Cardiac muscle cell (in vitro differentiated cells and primary cell): ENCODE data around the gene MAPKAPK2. TPM values are rescaled to one million over a fixed set of nuclear protein-coding genes. Genes with fewer than 3 reads are reported as not detected.

Experiments used
- DNase-seq, 2 donors: peaks; one replicate each; pipeline versions ENCODE4 v3.0.0 to v3.0.0-alpha.2; 2010 to 2017; ENCODE audit warnings: low read depth in 1 of 2, low spot score in 1 of 2
- H3K27ac ChIP-seq: fragments of 200-600 bp; sonication (generic); 2 replicates; pipeline ENCODE4 v1.5.1; 2016
- H3K27me3 ChIP-seq: fragments of 200-600 bp; sonication (generic); 2 replicates; pipeline ENCODE4 v1.6.0; 2016; ENCODE audit warnings: control low read depth
- H3K36me3 ChIP-seq: fragments of 200-600 bp; sonication (generic); 2 replicates; pipeline ENCODE4 v1.5.1; 2016; ENCODE audit warnings: control low read depth
- H3K4me1 ChIP-seq: fragments of 200-600 bp; sonication (generic); 2 replicates; pipeline ENCODE4 v1.8.1; 2017; ENCODE audit warnings: low read depth, mild to moderate bottlenecking, mixed run types
- H3K4me3 ChIP-seq: fragments of 200-600 bp; sonication (generic); 2 replicates; pipeline ENCODE4 v1.5.1; 2016; ENCODE audit warnings: mild to moderate bottlenecking
- H3K9me3 ChIP-seq: fragments of 200-600 bp; sonication (generic); 2 replicates; pipeline ENCODE4 v1.5.1; 2017; ENCODE audit warnings: low read depth, mild to moderate bottlenecking, control low read depth
- polyA plus RNA-seq: library from polyadenylated mRNA; unstranded; fragments of >200 nt; fragmentation: Nextera tagmentation; extraction: Ambion mirVana; gene quantifications from 2 replicates; pipeline ENCODE4 v1.2.1, GENCODE V29; 2016
- total RNA-seq: library from RNA; depleted of rRNA; stranded (reverse); fragments of >200 nt; gene quantifications from 2 replicates; pipeline ENCODE4 v1.2.3, GENCODE V29; 2016
- TF ChIP-seq, protein P1 (sequence below): IDR thresholded peaks from 2 replicates; pipeline ENCODE4 v1.5.1; 2012; ENCODE audit warnings: low read depth, mild to moderate bottlenecking, low read length

Gene MAPKAPK2
- total and polyA plus RNA-seq, 2 experiments from 2014 or later = 31.4 to 117 TPM

DNA sequence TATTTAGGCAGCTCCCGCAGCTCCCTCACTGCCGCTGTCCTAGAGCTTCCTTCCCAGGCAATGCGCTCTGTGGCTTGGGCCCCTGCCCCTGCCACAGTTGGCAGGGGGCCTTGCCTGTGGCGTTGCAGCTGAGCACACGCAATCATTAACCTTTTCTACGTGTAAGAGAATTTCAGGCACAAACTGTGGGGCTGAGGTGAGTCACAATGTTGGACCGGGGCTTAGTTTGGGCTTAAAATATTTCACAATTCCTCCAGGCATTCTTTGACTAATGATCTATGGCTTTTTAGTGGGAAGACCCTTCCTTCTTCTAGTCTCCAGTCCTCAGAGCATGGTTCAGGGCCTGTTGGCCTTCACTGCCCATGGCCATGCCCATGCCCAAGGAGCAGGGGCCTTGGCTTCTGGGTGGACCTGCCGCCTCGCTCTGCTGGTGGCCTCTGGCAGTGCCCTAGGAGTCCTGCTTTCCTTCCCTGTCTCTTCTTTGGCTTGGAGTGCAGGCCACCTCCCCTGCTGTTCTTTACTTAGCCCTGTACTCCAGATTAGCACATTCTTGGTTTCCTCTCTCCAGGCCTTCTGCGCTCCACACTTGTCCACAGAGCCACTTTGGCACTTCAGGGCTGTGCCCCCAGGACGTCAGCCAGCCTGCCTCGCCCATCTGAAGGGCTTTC, 39.2 kb downstream of the MAPKAPK2 start:
- Histone ChIP-seq H3K27ac (peak overlapping the region; percentile 92), H3K9me3 (no peaks in the 10 kb centered on the region), H3K36me3 (no peaks in the 10 kb centered on the region), H3K27me3 (no peaks in the 10 kb centered on the region), H3K4me3 (no peak overlapping the region), H3K4me1 (peaks cover 72% of the 10 kb centered on the region)
- TF ChIP-seq, protein P1, sequence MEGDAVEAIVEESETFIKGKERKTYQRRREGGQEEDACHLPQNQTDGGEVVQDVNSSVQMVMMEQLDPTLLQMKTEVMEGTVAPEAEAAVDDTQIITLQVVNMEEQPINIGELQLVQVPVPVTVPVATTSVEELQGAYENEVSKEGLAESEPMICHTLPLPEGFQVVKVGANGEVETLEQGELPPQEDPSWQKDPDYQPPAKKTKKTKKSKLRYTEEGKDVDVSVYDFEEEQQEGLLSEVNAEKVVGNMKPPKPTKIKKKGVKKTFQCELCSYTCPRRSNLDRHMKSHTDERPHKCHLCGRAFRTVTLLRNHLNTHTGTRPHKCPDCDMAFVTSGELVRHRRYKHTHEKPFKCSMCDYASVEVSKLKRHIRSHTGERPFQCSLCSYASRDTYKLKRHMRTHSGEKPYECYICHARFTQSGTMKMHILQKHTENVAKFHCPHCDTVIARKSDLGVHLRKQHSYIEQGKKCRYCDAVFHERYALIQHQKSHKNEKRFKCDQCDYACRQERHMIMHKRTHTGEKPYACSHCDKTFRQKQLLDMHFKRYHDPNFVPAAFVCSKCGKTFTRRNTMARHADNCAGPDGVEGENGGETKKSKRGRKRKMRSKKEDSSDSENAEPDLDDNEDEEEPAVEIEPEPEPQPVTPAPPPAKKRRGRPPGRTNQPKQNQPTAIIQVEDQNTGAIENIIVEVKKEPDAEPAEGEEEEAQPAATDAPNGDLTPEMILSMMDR = no peak
- DNase-seq = peak; percentile 81 to 95

DNA sequence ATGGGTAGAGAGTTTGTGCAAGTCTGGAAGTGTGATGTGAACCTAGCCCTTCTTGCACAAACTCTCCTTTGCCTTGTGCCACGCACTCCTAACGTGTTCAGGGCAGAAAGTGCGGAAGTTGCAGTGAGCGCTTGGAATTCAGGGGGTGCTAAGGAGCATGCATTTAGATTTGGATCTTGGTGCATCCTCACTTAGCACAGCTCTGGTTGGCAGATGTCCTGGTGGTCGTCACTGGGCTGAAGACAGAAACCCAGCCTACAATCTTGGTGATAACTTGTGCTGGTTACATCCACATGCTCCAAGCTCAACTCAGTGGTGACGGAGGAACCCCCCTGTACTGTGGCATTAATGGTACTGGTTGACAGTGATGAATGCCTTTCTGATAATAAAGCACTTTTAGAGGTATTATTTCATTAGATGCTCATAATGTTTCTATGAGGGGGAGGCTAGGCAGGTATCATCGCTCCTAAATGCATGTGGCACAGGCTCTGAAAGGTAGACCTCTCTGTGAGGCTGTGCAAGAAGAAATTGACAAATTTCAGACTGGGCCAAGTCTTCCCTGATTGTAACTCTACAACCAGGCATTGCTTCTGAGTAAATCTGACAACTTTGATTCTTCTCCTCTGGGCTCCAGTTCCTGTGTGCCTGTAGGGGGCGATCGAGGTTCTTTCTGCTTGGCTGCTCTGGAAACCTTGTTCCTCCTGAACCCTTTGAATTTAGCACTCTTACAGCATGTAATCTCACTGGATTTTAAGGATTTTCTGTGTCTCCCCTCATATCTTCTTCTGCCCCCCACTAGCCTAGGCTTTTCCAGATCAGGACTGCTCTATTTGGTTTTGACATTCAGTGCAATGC, 40.6 kb downstream of the MAPKAPK2 start:
- Histone ChIP-seq H3K27me3 (no peaks in the 10 kb centered on the region), H3K9me3 (no peaks in the 10 kb centered on the region), H3K4me1 (peaks cover 61% of the 10 kb centered on the region), H3K27ac (peak overlapping the region; percentile 92), H3K4me3 (no peak overlapping the region), H3K36me3 (peaks cover 13% of the 10 kb centered on the region)
- DNase-seq = peak; percentile 66 to 75
- TF ChIP-seq, protein P1 = peak; percentile 81

DNA sequence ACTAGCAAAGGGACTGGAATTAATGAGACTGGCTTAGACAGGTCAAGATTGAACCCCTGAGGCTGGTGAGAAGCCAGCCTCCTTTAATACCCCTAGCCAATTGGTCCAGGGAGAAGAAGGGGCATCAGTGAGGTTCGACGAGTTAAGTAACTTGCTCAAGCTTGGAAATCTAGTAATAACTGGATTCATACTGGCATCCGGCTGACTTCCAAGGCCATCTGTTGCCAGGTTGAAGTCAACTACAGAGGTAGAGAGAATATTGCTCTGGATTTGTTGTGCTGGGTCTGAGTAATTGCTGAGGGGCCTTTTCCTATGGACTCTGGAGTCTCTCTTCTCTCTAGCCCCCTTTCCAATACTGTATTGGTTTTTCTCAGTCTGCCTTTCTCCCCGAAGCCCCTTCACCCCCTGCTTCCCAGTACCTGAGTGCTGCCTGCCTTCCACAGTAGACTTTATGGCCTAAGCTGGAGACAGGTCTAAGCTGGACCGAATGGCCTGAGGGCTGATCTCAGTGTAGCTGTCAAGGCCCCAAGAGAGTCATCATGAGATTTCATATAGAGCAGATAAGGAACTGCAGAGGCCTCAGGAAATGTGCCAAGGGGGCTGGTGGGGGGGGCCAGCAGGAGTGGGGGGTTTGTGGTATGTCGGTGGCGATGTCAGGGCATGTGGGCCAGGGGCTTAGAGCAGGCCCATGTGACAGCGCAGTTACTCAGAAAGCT, 43.4 kb downstream of the MAPKAPK2 start:
- H3K9me3 ChIP-seq = no peaks in the 10 kb centered on the region
- H3K4me1 ChIP-seq = peaks cover 50% of the 10 kb centered on the region
- H3K27me3 ChIP-seq = no peaks in the 10 kb centered on the region
- TF ChIP-seq, protein P1 = no peak
- H3K36me3 ChIP-seq = peaks cover 35% of the 10 kb centered on the region
- no peak overlapping the region for H3K4me3 ChIP-seq
- H3K27ac ChIP-seq = peak overlapping the region; percentile 7
- DNase-seq = no peak

DNA sequence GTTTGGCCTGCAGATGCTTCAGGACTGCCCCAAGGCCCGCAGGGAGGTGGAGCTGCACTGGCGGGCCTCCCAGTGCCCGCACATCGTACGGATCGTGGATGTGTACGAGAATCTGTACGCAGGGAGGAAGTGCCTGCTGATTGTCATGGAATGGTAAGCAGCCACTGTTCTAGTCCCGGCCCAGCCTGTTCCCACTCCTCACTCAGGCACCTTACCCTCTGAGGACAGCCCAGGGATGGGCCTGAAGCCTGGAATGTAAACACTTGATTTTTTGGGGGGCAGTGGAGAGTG, 43.9 kb downstream of the MAPKAPK2 start:
- H3K27ac ChIP-seq = peak overlapping the region; percentile 7
- DNase-seq = no peak
- H3K9me3 ChIP-seq = no peaks in the 10 kb centered on the region
- no peak overlapping the region for H3K4me3 ChIP-seq
- no peaks in the 10 kb centered on the region for H3K27me3 ChIP-seq
- H3K36me3 ChIP-seq = peaks cover 37% of the 10 kb centered on the region
- TF ChIP-seq, protein P1 = no peak
- peaks cover 45% of the 10 kb centered on the region for H3K4me1 ChIP-seq

DNA sequence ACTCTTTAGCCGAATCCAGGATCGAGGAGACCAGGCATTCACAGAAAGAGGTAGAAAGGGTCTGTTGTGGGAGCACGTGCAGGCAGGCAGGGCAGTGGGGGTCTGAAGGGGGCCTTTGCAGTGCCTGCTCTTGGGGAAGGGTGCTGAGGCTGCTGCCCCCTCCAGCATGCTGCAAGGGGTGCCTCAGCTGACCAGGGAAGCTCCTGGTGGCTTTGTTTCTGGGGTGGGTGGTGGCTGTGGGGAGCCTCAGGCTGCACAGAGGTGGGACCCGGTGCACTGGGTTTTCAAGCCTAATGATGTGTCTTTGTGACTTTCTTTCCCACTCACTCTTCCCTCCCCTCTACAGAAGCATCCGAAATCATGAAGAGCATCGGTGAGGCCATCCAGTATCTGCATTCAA, 44.3 kb downstream of the MAPKAPK2 start:
- Histone ChIP-seq H3K4me1 (peaks cover 41% of the 10 kb centered on the region), H3K9me3 (no peaks in the 10 kb centered on the region), H3K36me3 (peaks cover 37% of the 10 kb centered on the region), H3K4me3 (no peak overlapping the region), H3K27me3 (no peaks in the 10 kb centered on the region), H3K27ac (peak overlapping the region; percentile 7)
- TF ChIP-seq, protein P1 = no peak
- no peak for DNase-seq
